ENCODE data around the gene CARD9. TPM values are rescaled to one million over a fixed set of nuclear protein-coding genes. Genes with fewer than 3 reads are reported as not detected.
"Not testable (repeated sequence)": the region's sequence is repeated elsewhere in the genome, so short reads cannot be mapped to it uniquely, and the experiment has no call there.

CARD9 gene
- total RNA-seq, 2 donors from 2014 or later = 0.15 to 1.1 TPM

GRCh38 chr9:136324501-136325300 is 48.8 kb downstream of the CARD9 start:
- Histone ChIP-seq H3K4me1 (peaks cover 0 to 49% of the 10 kb centered on the region in 2 donors), H3K9me3 (no peaks in the 10 kb centered on the region), H3K27me3 (no peaks in the 10 kb centered on the region), H3K36me3 (no peaks in the 10 kb centered on the region), H3K27ac (peak overlapping the region; percentile 88 to 97), H3K4me3 (no peak overlapping the region)
- DNase-seq (ENCODE audit: low spot score) = no peak
- peak in 1 of 2 donors; percentile 32 for TF ChIP-seq CTCF (IDR thresholded peaks at IDR 0.05)

- H3K9me3 ChIP-seq = no peaks in the 10 kb centered on the region
Observed at GRCh38 chr9:136323371-136323789, 50.1 kb downstream of the CARD9 start.

GRCh38 chr9:136322756-136323330 is 50.6 kb downstream of the CARD9 start:
- Histone ChIP-seq H3K9me3 (no peaks in the 10 kb centered on the region), H3K4me1 (peaks cover 0 to 31% of the 10 kb centered on the region in 2 donors), H3K36me3 (no peaks in the 10 kb centered on the region), H3K27me3 (no peaks in the 10 kb centered on the region), H3K4me3 (no peak overlapping the region), H3K27ac (no peak overlapping the region)
- DNase-seq (ENCODE audit: low spot score) = no peak
- TF ChIP-seq CTCF (IDR thresholded peaks at IDR 0.05) = no peak

More at GRCh38 chr9:136323371-136323789, 50.1 kb downstream of the CARD9 start:
- no peak overlapping the region for H3K4me3 ChIP-seq
- no peak overlapping the region for H3K27ac ChIP-seq
- no peaks in the 10 kb centered on the region for H3K36me3 ChIP-seq
- no peaks in the 10 kb centered on the region for H3K27me3 ChIP-seq
- no peak for TF ChIP-seq CTCF (IDR thresholded peaks at IDR 0.05)
- H3K4me1 ChIP-seq = peaks cover 0 to 36% of the 10 kb centered on the region in 2 donors
- no peak for DNase-seq (ENCODE audit: low spot score)

GRCh38 chr9:136321561-136321960 is 51.9 kb downstream of the CARD9 start:
- DNase-seq (ENCODE audit: low spot score) = no peak
- H3K4me1 ChIP-seq = peaks cover 0 to 23% of the 10 kb centered on the region in 2 donors
- TF ChIP-seq CTCF (IDR thresholded peaks at IDR 0.05) = no peak

GRCh38 chr9:136320972-136321371 is 52.5 kb downstream of the CARD9 start:
- H3K4me1 ChIP-seq = peaks cover 0 to 17% of the 10 kb centered on the region in 2 donors
- H3K27me3 ChIP-seq; H3K36me3 ChIP-seq; DNase-seq (ENCODE audit: low spot score); H3K4me3 ChIP-seq; H3K27ac ChIP-seq; H3K9me3 ChIP-seq: not testable (repeated sequence)

More at GRCh38 chr9:136321561-136321960, 51.9 kb downstream of the CARD9 start:
- Histone ChIP-seq H3K9me3 (no peaks in the 10 kb centered on the region), H3K27ac (no peak overlapping the region), H3K36me3 (no peaks in the 10 kb centered on the region), H3K4me3 (no peak overlapping the region), H3K27me3 (no peaks in the 10 kb centered on the region)

- DNase-seq (ENCODE audit: low spot score); H3K9me3 ChIP-seq; H3K27ac ChIP-seq; H3K4me3 ChIP-seq; H3K36me3 ChIP-seq; H3K4me1 ChIP-seq; H3K27me3 ChIP-seq: not testable (repeated sequence)
Observed at GRCh38 chr9:136319955-136320354, 53.5 kb downstream of the CARD9 start.

GRCh38 chr9:136319244-136319643 is 54.2 kb downstream of the CARD9 start:
- DNase-seq (ENCODE audit: low spot score); H3K27ac ChIP-seq: not testable (repeated sequence)

More at GRCh38 chr9:136319244-136319643, 54.2 kb downstream of the CARD9 start:
- not testable (repeated sequence) for H3K36me3 ChIP-seq, H3K4me3 ChIP-seq, H3K4me1 ChIP-seq, H3K27me3 ChIP-seq, H3K9me3 ChIP-seq
